HG03460 (cell line): ENCODE data around the gene P2RX6.
"Not testable (repeated sequence)": the region's sequence is repeated elsewhere in the genome, so short reads cannot be mapped to it uniquely, and the experiment has no call there.

Experiments used
- ATAC-seq: cut with Tn5 transposase; IDR thresholded peaks from one replicate; pipeline ENCODE4 v1.9.1; 2021; ENCODE audit not compliant: unreplicated experiment

P2RX6 gene

GRCh38 chr22:21051145-21051830 is 36.3 kb downstream of the P2RX6 start:
- no peak for ATAC-seq

GRCh38 chr22:21051831-21052400 is 37.0 kb downstream of the P2RX6 start:
- no peak for ATAC-seq

- no peak for ATAC-seq
Measured at GRCh38 chr22:21052715-21053459, 37.9 kb downstream of the P2RX6 start.

GRCh38 chr22:21054046-21054713 is 39.2 kb downstream of the P2RX6 start:
- ATAC-seq: no peak

- ATAC-seq: no peak
Measured at GRCh38 chr22:21054714-21055563, 40.0 kb downstream of the P2RX6 start.

GRCh38 chr22:21055564-21055834 is 40.5 kb downstream of the P2RX6 start:
- no peak for ATAC-seq

GRCh38 chr22:21055880-21056319 is 40.9 kb downstream of the P2RX6 start:
- no peak for ATAC-seq

GRCh38 chr22:21060363-21060762 is 45.4 kb downstream of the P2RX6 start:
- ATAC-seq: not testable (repeated sequence)

GRCh38 chr22:21061660-21062321 is 46.8 kb downstream of the P2RX6 start:
- not testable (repeated sequence) for ATAC-seq

- ATAC-seq: not testable (repeated sequence)
Measured at GRCh38 chr22:21064425-21064824, 49.5 kb downstream of the P2RX6 start.

- no peak for ATAC-seq
Measured at GRCh38 chr22:21064917-21065864, 50.2 kb downstream of the P2RX6 start.

GRCh38 chr22:21067075-21067900 is 52.3 kb downstream of the P2RX6 start:
- ATAC-seq: no peak

- no peak for ATAC-seq
Measured at GRCh38 chr22:21067901-21068680, 53.1 kb downstream of the P2RX6 start.

- ATAC-seq: no peak
Measured at GRCh38 chr22:21068681-21069276, 53.8 kb downstream of the P2RX6 start.

- no peak for ATAC-seq
Measured at GRCh38 chr22:21069375-21069774, 54.4 kb downstream of the P2RX6 start.

- no peak for ATAC-seq
Measured at GRCh38 chr22:21070690-21071615, 56.0 kb downstream of the P2RX6 start.
